ENCODE measurements around the gene SLC25A45. TPM values are rescaled to one million over a fixed set of nuclear protein-coding genes. Genes with fewer than 3 reads are reported as not detected.

Gene SLC25A45
- total and polyA plus RNA-seq, 2 donors (not counting 1 experiment from before 2014, with no cell fraction given), result 0.52 to 1.5 TPM

DNA sequence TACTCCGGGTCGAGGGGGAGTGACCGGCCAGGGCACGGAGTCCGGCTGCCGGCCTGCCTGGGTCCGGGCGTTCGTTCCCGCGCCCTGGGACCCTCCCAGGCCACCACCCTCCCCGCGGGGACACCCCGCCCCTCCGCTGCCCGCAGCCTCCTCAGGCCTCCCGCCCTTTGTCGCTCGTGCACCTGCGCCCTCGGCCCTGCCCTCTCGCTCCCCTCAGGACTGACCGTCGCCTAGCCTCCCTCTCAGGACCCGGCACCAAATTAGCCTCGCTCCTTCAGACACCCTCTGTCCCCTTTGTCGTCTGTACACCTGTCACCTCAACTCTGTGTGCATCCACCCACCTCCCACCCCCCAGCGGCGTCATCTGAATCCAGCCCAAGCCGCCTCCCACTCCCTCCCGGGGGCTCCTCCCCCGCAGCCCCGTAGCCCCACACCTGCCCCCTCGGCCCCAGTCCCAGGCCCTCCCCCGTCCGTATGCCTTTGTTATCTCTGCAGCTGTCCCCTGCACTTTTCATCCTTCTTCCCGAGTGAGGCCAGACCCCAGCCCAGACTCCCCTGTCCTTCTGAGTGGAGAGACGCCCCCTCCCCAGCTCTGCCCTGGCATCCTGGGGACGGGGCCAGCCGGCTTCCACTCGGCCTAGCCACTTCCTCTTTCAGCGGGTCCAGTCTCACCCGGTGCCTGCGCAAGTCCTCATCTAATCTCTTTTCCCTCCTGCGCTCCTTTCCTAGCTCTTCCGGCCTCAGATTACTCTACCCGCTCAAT lies 27.3 kb downstream of the SLC25A45 start:
- H3K27ac ChIP-seq (ENCODE audit: insufficient read depth, low read length), result no peak overlapping the region

GRCh38 chr11:65354265-65355012 lies 28.0 kb downstream of the SLC25A45 start, which contains the start of gene TIGD3:
Gene TIGD3 (plus strand): TSS chr11:65354751. CDS start chr11:65355809, 1,058 bp downstream.
- peaks cover 7% of the 10 kb centered on the region for H3K36me3 ChIP-seq (ENCODE audit: control insufficient read depth, insufficient read depth, low read length)
- peak; percentile 91 for DNase-seq (ENCODE audit: low read depth in 2 of 2)
- peak within 1 kb of the TSS; percentile 28 for H3K9ac ChIP-seq (ENCODE audit: insufficient read depth, low read length)
- H3K9me3 ChIP-seq (ENCODE audit: control insufficient read depth, insufficient read depth, low read depth, low read length), result no peaks in the 10 kb centered on the region
- no peak within 1 kb of the TSS for H2AFZ ChIP-seq (ENCODE audit: low read length)
- peaks cover 8% of the 10 kb centered on the region for H3K4me1 ChIP-seq (ENCODE audit: control insufficient read depth, extremely low read depth, insufficient read depth, low read length)
- H3K4me2 ChIP-seq (ENCODE audit: extremely low read depth, insufficient read depth, low read length), result peak within 1 kb of the TSS; percentile 83
- peak within 1 kb of the TSS; percentile 29 to 66 (median 48) for H3K4me3 ChIP-seq (replicated peaks in 1 of 4; ENCODE audit: control extremely low read depth in 1 of 4, insufficient read depth in 1 of 4, low read depth in 3 of 4, low read length in 4 of 4)
- TF ChIP-seq CTCF (conservative IDR thresholded peaks at IDR 0.05 in 1 of 2, IDR thresholded peaks at IDR 0.05 in 1 of 2; ENCODE audit: low read depth in 1 of 2, low read length in 2 of 2) (no peak), EZH2 (IDR thresholded peaks at IDR 0.05; ENCODE audit: low read length, missing control alignments) (no peak)
- peaks cover 9% of the 10 kb centered on the region for H3K27me3 ChIP-seq (ENCODE audit: control insufficient read depth, insufficient read depth, low read length)
- H4K20me1 ChIP-seq (ENCODE audit: control insufficient read depth, extremely low read depth, insufficient read depth, low read length), result no peaks in the 10 kb centered on the region
- no peaks in the 10 kb centered on the region for H3K79me2 ChIP-seq (ENCODE audit: control insufficient read depth, insufficient read depth, low read length)
- peak within 1 kb of the TSS; percentile 19 for H3K27ac ChIP-seq (ENCODE audit: insufficient read depth, low read length)

More for the DNA sequence above, 27.3 kb downstream of the SLC25A45 start:
- H3K4me1 ChIP-seq (ENCODE audit: control insufficient read depth, extremely low read depth, insufficient read depth, low read length), result peaks cover 8% of the 10 kb centered on the region
- no peaks in the 10 kb centered on the region for H3K79me2 ChIP-seq (ENCODE audit: control insufficient read depth, insufficient read depth, low read length)
- H4K20me1 ChIP-seq (ENCODE audit: control insufficient read depth, extremely low read depth, insufficient read depth, low read length), result no peaks in the 10 kb centered on the region
- peaks cover 5% of the 10 kb centered on the region for H3K36me3 ChIP-seq (ENCODE audit: control insufficient read depth, insufficient read depth, low read length)
- H3K27me3 ChIP-seq (ENCODE audit: control insufficient read depth, insufficient read depth, low read length), result peaks cover 9% of the 10 kb centered on the region
- H3K4me2 ChIP-seq (ENCODE audit: extremely low read depth, insufficient read depth, low read length), result peak overlapping the region; percentile 83
- TF ChIP-seq EZH2 (IDR thresholded peaks at IDR 0.05; ENCODE audit: low read length, missing control alignments) (no peak), CTCF (conservative IDR thresholded peaks at IDR 0.05 in 1 of 2, IDR thresholded peaks at IDR 0.05 in 1 of 2; ENCODE audit: low read depth in 1 of 2, low read length in 2 of 2) (no peak)
- no peaks in the 10 kb centered on the region for H3K9me3 ChIP-seq (ENCODE audit: control insufficient read depth, insufficient read depth, low read depth, low read length)
- H2AFZ ChIP-seq (ENCODE audit: low read length), result no peak overlapping the region
- DNase-seq (ENCODE audit: low read depth in 2 of 2), result no peak
- H3K4me3 ChIP-seq (replicated peaks in 1 of 4; ENCODE audit: control extremely low read depth in 1 of 4, insufficient read depth in 1 of 4, low read depth in 3 of 4, low read length in 4 of 4), result peak overlapping the region; percentile 29 to 47 (median 39)
- peak overlapping the region; percentile 28 for H3K9ac ChIP-seq (ENCODE audit: insufficient read depth, low read length)

DNA sequence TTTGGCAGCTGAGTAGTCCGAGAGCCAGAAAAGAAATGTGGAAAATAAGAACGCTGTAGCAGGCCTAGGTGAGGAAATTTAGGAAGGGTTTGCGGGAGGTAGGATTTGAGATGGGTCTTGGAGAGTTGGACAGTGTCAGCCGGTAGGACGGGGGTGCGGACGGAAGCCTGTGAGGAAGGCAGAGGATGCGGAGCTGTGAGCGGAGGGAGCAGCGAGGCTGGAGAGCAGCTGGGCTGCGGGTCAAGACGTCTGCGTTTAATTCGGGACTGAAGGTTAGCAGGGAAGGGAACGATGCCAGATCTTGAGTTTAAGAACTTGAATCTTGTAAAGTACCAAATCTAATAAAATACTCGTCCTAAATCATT lies 28.6 kb downstream of the SLC25A45 start:
- Histone ChIP-seq H3K27ac (ENCODE audit: insufficient read depth, low read length) (peak overlapping the region; percentile 19), H3K4me2 (ENCODE audit: extremely low read depth, insufficient read depth, low read length) (peak overlapping the region; percentile 74), H3K36me3 (ENCODE audit: control insufficient read depth, insufficient read depth, low read length) (peaks cover 10% of the 10 kb centered on the region), H3K79me2 (ENCODE audit: control insufficient read depth, insufficient read depth, low read length) (no peaks in the 10 kb centered on the region), H3K4me1 (ENCODE audit: control insufficient read depth, extremely low read depth, insufficient read depth, low read length) (peaks cover 8% of the 10 kb centered on the region), H3K9me3 (ENCODE audit: control insufficient read depth, insufficient read depth, low read depth, low read length) (no peaks in the 10 kb centered on the region), H3K4me3 (replicated peaks in 1 of 4; ENCODE audit: control extremely low read depth in 1 of 4, insufficient read depth in 1 of 4, low read depth in 3 of 4, low read length in 4 of 4) (peak overlapping the region in 3 of 4 experiments; percentile 20 to 66 (median 58)), H3K9ac (ENCODE audit: insufficient read depth, low read length) (no peak overlapping the region), H2AFZ (ENCODE audit: low read length) (no peak overlapping the region), H3K27me3 (ENCODE audit: control insufficient read depth, insufficient read depth, low read length) (peaks cover 9% of the 10 kb centered on the region), H4K20me1 (ENCODE audit: control insufficient read depth, extremely low read depth, insufficient read depth, low read length) (no peaks in the 10 kb centered on the region)
- TF ChIP-seq EZH2 (IDR thresholded peaks at IDR 0.05; ENCODE audit: low read length, missing control alignments) (no peak), CTCF (conservative IDR thresholded peaks at IDR 0.05 in 1 of 2, IDR thresholded peaks at IDR 0.05 in 1 of 2; ENCODE audit: low read depth in 1 of 2, low read length in 2 of 2) (no peak)
- DNase-seq (ENCODE audit: low read depth in 2 of 2), result no peak
